Measurements from ENCODE around the gene ERBB4.

Gene ERBB4

DNA sequence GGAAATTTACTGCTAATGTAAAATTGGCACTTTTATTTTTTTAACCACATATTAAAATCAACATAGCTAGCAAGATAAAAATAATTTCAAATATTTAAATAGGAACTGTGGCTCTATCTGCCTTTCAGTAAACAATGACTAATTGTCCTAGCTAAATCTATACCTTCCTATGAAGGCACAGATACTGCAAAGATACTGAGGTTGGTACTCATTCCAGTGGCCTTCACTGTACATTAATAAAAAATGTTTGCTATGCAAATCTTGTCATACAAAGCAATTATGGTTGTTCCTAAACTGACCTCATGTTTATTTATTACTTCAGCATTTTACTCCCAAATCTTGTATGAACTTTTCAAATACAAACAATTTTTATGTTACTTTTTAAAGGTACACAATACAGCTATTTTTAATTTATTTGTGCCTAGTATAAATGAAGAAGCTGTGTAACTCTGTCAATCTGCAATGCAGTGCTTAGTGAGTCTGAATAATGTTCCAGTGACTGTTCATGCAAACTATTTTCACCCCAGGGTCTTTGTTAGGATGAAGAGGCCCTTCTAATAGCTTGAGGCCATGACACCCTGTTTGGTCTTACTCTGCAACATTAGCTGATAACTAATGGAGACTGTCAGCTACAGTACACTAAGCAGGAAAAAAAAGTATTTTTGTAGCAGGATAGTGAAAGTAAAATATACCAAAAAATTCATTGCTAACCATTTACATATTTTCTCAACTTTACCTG lies 9.3 kb upstream of the ERBB4 start:
- TF ChIP-seq, protein P1, sequence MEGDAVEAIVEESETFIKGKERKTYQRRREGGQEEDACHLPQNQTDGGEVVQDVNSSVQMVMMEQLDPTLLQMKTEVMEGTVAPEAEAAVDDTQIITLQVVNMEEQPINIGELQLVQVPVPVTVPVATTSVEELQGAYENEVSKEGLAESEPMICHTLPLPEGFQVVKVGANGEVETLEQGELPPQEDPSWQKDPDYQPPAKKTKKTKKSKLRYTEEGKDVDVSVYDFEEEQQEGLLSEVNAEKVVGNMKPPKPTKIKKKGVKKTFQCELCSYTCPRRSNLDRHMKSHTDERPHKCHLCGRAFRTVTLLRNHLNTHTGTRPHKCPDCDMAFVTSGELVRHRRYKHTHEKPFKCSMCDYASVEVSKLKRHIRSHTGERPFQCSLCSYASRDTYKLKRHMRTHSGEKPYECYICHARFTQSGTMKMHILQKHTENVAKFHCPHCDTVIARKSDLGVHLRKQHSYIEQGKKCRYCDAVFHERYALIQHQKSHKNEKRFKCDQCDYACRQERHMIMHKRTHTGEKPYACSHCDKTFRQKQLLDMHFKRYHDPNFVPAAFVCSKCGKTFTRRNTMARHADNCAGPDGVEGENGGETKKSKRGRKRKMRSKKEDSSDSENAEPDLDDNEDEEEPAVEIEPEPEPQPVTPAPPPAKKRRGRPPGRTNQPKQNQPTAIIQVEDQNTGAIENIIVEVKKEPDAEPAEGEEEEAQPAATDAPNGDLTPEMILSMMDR (IDR thresholded peaks at IDR 0.05; ENCODE audit: borderline replicate concordance, insufficient read depth, low read depth, low read length), result no peak
- no peak overlapping the region for H3K4me3 ChIP-seq (ENCODE audit: low read depth, low read length)

DNA sequence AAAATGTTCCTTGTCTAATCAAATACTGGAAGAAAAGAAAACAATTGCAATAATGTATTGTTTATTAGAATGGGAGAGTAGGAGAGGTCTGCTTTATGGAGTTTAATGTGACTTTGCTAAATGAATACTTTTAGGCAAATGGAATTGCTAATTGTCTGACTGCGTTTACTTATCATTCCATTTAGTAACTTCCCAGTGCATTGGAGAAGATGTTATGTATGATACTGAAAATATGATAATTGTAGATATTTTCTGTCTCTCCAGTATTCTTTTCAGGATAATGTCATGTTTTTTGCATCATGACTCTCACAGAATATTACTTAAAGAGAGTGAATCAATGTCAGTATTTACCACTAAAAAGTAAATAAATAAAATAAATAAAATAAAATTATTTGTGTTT lies 8.1 kb upstream of the ERBB4 start:
- TF ChIP-seq, protein P1 (IDR thresholded peaks at IDR 0.05; ENCODE audit: borderline replicate concordance, insufficient read depth, low read depth, low read length), result no peak
- H3K4me3 ChIP-seq (ENCODE audit: low read depth, low read length), result no peak overlapping the region

DNA sequence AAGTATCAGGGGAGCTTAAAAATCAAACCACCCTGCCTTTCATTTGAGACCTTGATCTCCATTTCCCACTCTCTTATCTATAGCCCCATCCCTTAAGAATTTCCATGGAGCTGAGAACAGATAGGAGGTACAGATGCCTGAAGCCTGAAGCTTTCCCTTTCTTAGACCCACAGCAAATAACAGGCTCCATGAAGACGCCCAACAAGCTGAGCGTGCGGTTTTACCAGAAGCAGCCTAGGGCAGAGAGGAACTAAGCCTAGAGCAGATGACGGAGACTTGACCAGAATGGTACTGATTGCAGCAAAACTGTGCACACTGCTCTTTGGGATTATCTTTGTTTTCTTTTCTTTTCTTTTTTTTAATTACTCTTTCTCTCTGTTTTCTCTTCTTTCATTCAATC lies 1.7 kb upstream of the ERBB4 start:
- H3K4me3 ChIP-seq (ENCODE audit: low read depth, low read length), result no peak overlapping the region
- TF ChIP-seq, protein P1 (IDR thresholded peaks at IDR 0.05; ENCODE audit: borderline replicate concordance, insufficient read depth, low read depth, low read length), result no peak

DNA sequence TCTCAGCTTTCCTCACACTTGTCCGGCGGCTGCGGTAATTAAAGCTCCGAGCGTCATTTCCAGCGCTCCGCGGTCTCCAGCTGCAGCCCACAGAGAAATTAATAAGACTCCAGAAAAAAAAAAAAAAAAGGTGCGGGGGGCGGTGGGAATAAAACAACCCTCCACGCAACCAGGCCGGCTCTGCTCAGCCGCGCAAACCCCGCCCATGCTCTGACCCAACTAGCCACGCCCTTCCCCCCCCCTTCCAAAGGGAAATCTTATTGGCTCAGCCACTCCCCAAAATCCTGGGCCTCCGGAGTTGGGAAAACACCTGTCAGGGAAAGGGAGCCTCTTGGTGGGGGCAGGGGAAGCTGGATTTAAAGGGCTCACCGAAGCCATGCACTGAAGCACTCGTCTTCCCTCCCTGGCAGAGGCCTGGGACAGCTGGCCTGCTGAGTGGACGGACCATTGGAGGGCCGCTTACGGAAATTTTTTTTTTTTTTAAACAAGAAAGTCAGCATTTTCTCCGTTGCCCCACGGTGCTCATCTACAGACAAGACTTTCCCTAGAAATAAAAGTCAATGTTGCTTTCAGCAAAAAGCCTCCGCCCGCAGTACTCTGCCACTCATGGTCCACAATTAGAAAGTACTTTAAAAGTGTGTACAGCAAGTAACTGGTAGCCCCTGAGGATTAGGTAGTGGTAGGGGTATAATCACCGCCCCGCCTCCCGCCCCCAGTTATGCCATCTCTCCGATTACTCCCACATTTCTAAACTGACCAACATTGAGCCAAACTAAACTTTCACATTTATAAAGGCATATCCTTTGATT lies 674 bp upstream of the ERBB4 start:
- no peak overlapping the region for H3K4me3 ChIP-seq (ENCODE audit: low read depth, low read length)
- TF ChIP-seq, protein P1 (IDR thresholded peaks at IDR 0.05; ENCODE audit: borderline replicate concordance, insufficient read depth, low read depth, low read length), result no peak

DNA sequence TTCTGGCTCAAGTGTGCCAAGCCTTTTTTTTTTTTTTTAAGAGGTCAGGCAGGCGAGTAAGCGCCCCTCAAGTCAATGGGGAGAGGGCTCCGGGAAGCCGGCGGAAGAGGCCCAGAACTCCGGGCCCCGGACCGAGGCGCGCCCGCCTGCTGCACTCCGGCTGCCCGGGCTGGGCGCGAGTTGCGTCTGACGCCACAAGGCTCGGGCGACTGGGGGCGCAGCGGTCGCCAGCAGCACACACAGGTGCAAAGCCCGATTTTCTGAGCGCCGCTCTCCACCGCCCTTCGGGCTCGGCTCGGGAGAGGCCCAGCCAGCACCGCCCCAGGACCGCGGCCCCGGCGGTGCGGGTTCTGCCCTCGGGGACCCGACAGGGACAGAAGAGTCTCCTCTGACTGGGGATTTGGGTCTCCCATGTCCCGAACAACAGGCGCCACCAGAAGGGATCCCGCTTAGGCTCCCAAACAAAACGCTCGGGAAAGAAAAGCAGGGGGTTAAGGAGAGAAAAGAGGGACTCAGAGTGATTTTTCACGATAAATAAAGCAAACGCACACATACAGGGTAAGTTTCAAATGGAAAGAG lies 787 bp downstream of the ERBB4 start:
- TF ChIP-seq, protein P1 (IDR thresholded peaks at IDR 0.05; ENCODE audit: borderline replicate concordance, insufficient read depth, low read depth, low read length), result no peak
- H3K4me3 ChIP-seq (ENCODE audit: low read depth, low read length), result peak overlapping the region; percentile 24

DNA sequence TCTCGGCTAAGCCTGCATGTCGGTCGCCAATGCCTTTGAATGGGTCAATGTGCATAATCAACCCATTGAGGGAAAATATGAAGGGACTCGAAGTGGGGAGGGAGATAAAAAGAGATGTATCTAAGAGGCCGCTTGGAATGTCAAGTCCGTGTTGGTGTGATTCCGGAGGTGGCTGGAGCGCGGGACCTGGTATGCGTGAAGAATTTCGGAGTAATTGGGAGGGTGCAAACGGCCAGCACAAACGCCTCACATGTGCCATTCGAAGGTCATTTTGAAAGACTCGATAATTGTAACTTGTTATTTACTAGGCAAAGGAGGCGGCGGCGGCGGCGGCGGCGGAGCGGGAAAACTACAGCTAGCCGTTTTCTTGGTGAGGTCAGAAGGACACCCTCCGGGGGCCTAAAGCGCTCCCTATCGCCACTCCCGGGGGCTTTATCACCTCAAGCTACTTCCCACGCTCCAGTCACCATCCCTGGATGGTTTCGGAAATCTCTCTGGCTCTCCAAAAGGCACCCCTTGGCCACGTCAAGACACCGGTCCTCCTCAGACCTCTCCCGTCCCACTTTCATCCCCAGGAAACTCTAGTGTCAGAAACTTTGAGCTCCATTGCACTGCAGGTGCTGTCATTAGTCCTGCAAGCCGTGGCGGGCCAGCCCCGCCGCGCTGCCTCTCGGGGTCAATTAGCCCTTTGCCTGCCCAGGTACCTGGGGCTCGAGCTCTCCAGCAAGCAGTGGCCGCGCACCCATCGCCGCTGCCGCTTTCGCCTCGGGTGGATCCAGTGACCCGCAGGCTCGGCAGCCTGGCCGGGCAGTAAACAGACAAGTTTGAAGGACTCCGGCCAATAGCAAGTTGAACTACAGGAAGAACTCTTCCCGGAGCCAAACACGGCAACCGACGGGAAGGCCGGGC lies 1.5 kb downstream of the ERBB4 start:
- TF ChIP-seq, protein P1 (IDR thresholded peaks at IDR 0.05; ENCODE audit: borderline replicate concordance, insufficient read depth, low read depth, low read length), result no peak
- H3K4me3 ChIP-seq (ENCODE audit: low read depth, low read length), result no peak overlapping the region
